GM18867 (cell line): ENCODE measurements around the gene DCK.
A peak's percentile ranks its signal among the peaks of the same experiment; 100 is the strongest.
"Not testable (repeated sequence)": the region's sequence is repeated elsewhere in the genome, so short reads cannot be mapped to it uniquely, and the experiment has no call there.

Experiments
- ATAC-seq: cut with Tn5 transposase; IDR thresholded peaks from one replicate; pipeline ENCODE4 v1.9.1; 2021; ENCODE audit warnings: mild to moderate bottlenecking, moderate library complexity; ENCODE audit not compliant: unreplicated experiment

Gene DCK

GRCh38 chr4:70999639-71000038 is 6.2 kb downstream of the DCK start:
- not testable (repeated sequence) for ATAC-seq

- not testable (repeated sequence) for ATAC-seq
These were observed 7.9 kb downstream of the DCK start for GRCh38 chr4:71001363-71001762.

- ATAC-seq = peak; percentile 32
These were observed 10.9 kb downstream of the DCK start for GRCh38 chr4:71004281-71004851.

- ATAC-seq = not testable (repeated sequence)
These were observed 11.6 kb downstream of the DCK start for GRCh38 chr4:71005025-71005424.

GRCh38 chr4:71006203-71006907 is 12.9 kb downstream of the DCK start:
- ATAC-seq = peak; percentile 86

- no peak for ATAC-seq
These were observed 14.7 kb downstream of the DCK start for GRCh38 chr4:71008196-71008595.

GRCh38 chr4:71009086-71009485 is 15.6 kb downstream of the DCK start:
- ATAC-seq = no peak

- peak; percentile 50 for ATAC-seq
These were observed 16.6 kb downstream of the DCK start for GRCh38 chr4:71009890-71010588.

GRCh38 chr4:71011451-71011850 is 18.0 kb downstream of the DCK start:
- ATAC-seq = no peak

- ATAC-seq = not testable (repeated sequence)
These were observed 23.9 kb downstream of the DCK start for GRCh38 chr4:71017391-71017790.

- ATAC-seq = no peak
These were observed 27.2 kb downstream of the DCK start for GRCh38 chr4:71020611-71021010.

GRCh38 chr4:71025654-71026053 is 32.2 kb downstream of the DCK start:
- ATAC-seq = no peak

- ATAC-seq = no peak
These were observed 32.6 kb downstream of the DCK start for GRCh38 chr4:71026086-71026485.

- ATAC-seq = no peak
These were observed 34.2 kb downstream of the DCK start for GRCh38 chr4:71027611-71028010.

GRCh38 chr4:71029504-71029903 is 36.1 kb downstream of the DCK start:
- ATAC-seq = no peak

GRCh38 chr4:71032106-71032505 is 38.7 kb downstream of the DCK start:
- not testable (repeated sequence) for ATAC-seq

GRCh38 chr4:71045256-71045655 is 51.8 kb downstream of the DCK start:
- ATAC-seq = no peak

- no peak for ATAC-seq
These were observed 55.9 kb downstream of the DCK start for GRCh38 chr4:71049395-71049794.

- no peak for ATAC-seq
These were observed 57.4 kb downstream of the DCK start for GRCh38 chr4:71050809-71051208.

GRCh38 chr4:71052034-71052433 is 58.6 kb downstream of the DCK start:
- ATAC-seq = no peak

- ATAC-seq = no peak
These were observed 59.3 kb downstream of the DCK start for GRCh38 chr4:71052716-71053115.

GRCh38 chr4:71053613-71054012 is 60.2 kb downstream of the DCK start:
- not testable (repeated sequence) for ATAC-seq
